Measurements from ENCODE around the gene DKK1.

DKK1 gene, protein sequence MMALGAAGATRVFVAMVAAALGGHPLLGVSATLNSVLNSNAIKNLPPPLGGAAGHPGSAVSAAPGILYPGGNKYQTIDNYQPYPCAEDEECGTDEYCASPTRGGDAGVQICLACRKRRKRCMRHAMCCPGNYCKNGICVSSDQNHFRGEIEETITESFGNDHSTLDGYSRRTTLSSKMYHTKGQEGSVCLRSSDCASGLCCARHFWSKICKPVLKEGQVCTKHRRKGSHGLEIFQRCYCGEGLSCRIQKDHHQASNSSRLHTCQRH

DNA sequence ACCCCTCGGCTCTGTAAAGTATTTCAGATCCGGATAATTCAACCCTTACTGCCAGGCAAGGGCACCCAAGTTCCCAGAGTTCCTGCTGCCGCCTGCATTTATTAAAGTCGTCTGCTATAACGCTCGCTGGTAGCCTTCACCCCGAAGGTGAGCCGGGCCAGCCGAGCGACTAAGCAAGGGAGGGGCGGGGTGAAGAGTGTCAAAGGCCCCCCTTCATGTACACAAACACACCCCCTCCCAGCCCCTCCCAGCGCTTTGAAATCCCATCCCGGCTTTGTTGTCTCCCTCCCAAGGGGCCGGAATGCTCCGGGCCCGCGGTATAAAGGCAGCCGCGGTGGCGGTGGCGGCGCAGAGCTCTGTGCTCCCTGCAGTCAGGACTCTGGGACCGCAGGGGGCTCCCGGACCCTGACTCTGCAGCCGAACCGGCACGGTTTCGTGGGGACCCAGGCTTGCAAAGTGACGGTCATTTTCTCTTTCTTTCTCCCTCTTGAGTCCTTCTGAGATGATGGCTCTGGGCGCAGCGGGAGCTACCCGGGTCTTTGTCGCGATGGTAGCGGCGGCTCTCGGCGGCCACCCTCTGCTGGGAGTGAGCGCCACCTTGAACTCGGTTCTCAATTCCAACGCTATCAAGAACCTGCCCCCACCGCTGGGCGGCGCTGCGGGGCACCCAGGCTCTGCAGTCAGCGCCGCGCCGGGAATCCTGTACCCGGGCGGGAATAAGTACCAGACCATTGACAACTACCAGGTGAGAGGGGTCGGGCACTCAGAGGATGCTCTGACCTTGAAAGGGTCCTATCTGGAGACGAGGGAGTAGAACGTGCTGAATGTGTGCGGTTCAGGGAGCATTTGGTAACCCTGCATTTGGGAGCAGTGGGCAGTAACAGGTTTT is at the start of gene DKK1:
Gene DKK1, plus strand, starts transcription at position 349 of the 889 bp plus-strand sequence. Its CDS starts 154 bp downstream, at position 503.
- DNase-seq (ENCODE audit: extremely low read depth, low read depth), result peak; percentile 43
- TF ChIP-seq, protein P1, sequence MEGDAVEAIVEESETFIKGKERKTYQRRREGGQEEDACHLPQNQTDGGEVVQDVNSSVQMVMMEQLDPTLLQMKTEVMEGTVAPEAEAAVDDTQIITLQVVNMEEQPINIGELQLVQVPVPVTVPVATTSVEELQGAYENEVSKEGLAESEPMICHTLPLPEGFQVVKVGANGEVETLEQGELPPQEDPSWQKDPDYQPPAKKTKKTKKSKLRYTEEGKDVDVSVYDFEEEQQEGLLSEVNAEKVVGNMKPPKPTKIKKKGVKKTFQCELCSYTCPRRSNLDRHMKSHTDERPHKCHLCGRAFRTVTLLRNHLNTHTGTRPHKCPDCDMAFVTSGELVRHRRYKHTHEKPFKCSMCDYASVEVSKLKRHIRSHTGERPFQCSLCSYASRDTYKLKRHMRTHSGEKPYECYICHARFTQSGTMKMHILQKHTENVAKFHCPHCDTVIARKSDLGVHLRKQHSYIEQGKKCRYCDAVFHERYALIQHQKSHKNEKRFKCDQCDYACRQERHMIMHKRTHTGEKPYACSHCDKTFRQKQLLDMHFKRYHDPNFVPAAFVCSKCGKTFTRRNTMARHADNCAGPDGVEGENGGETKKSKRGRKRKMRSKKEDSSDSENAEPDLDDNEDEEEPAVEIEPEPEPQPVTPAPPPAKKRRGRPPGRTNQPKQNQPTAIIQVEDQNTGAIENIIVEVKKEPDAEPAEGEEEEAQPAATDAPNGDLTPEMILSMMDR (IDR thresholded peaks at IDR 0.05; ENCODE audit: low read depth, low read length), result peak; percentile 93

DNA sequence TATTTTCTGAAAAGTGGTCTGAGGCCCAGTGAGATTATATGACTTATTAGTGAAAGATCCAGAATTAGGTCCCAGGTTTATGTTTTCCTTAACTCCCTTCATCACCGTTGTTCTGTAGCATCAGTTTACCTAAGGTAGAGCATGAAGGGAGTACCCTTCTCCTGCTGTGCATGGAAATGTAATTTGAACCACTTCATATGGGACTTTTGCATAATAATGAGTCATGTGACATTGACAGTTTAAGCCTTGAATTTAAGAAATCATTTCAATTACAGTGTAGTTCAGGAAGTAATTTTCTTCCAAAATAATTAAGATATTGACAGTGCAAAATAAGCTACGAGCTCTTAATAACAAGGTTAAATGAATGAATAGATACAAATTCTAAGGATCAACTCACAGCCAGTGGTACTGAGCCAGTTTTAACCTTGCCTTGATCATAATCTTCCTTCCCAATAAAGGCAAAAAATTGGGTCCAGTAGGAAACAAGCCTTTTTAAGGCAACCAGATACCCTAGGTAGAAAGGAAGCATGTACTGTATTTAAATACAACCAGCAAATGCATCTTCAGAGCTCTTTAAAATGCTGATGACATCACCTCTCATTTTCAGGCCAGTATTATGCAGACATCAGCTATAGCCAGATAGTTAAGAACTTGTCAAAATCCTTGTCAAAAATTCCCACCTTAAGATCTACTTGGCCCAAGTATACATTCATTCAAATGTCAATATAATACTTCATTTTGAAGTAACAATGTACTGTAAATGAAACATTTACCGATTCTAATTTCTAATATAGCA is 48.8 kb upstream of the DKK1 start:
- DNase-seq (ENCODE audit: extremely low read depth, low read depth), result no peak
- TF ChIP-seq, protein P1 (IDR thresholded peaks at IDR 0.05; ENCODE audit: low read depth, low read length), result no peak

DNA sequence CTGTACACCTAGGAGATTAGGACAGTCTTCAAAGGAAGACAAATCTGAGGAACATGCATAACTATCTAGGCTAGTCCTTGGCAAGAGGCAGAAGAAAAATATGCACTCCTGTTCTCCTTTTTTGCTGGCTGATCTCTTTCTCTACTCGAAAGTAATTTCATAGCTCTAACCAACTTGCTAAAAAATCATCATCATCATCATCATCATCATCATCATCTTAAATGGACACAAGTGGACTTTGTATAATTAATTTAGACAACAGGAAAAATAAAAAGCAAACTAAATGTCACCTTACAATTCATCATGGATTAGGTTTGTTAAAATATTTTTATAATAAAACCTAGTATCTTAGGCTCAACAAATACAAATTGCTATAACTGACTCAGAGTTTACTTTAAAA is 47.2 kb upstream of the DKK1 start:
- TF ChIP-seq, protein P1 (IDR thresholded peaks at IDR 0.05; ENCODE audit: low read depth, low read length), result no peak

DNA sequence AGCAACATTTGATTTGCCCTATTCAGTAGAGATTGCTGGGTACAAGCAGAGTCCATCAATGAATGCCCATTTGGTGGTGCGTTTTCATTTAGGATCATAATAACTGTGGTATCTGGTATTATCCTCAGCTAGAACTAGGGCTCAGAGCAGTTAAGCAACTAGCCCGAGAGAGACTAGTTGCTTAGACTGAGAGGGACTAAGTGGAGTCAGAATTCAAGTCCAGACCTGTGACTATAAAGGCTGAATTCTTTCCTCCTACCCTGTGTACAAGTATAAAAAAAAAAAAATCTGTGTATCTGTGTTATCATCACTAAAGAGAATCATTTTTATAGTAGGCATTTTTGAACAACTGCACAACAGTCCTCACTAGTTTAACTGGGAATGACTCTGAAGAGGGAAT is 45.3 kb upstream of the DKK1 start:
- no peak for DNase-seq (ENCODE audit: extremely low read depth, low read depth)
- TF ChIP-seq, protein P1 (IDR thresholded peaks at IDR 0.05; ENCODE audit: low read depth, low read length), result no peak

More for the DNA sequence above, 47.2 kb upstream of the DKK1 start:
- DNase-seq (ENCODE audit: extremely low read depth, low read depth), result no peak

DNA sequence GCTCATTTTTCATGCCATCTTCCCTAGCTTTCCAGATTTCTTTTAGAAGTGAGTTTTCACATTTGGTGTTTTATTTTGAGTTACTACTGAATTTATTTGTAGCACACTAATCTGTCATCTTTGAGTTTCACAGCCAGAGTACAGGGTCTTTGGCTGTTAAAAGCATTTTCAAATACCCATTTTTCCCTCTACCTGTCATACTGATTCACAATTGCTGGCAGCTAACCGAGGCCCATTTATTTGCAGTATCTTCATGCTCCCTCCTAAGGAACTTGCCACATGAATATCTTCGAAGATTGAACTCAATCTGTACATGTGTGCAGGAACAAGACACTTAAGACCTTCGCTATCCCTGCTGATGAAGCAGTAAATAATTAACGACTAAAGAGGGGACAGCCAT is 44.8 kb upstream of the DKK1 start:
- TF ChIP-seq, protein P1 (IDR thresholded peaks at IDR 0.05; ENCODE audit: low read depth, low read length), result no peak
- DNase-seq (ENCODE audit: extremely low read depth, low read depth), result no peak

DNA sequence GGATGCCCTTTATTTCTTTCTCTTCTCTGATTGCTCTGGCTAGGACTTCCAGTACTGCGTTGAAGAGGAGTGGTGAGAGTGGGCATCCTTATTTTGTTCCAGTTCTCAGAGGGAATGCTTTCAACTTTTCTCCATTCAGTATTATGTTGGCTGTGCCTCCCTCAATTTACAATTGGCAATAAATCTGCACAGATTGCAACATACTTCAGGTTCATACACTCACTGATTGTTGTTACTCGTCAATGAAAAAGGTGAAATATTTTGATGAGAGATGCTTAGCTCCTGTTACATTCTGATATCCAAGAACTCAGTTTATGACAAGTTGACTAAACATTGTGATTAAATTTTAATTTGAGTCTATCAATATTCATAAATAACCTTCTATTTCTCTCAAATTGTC is 37.9 kb upstream of the DKK1 start:
- no peak for DNase-seq (ENCODE audit: extremely low read depth, low read depth)
- TF ChIP-seq, protein P1 (IDR thresholded peaks at IDR 0.05; ENCODE audit: low read depth, low read length), result no peak
